HEK293 (cell line): ENCODE measurements around the gene MFAP1.

Experiments
- ZNF341 ChIP-seq: fragments of 450-650 bp; formaldehyde crosslinking; IDR thresholded peaks from 2 replicates; pipeline ENCODE4; 2016; ENCODE audit warnings: low read depth, missing biosample characterization, missing genetic modification characterization
- ZNF354C ChIP-seq: fragments of 450-650 bp; formaldehyde crosslinking; IDR thresholded peaks from 2 replicates; pipeline ENCODE4 v1.5.1; 2016; ENCODE audit warnings: missing biosample characterization, missing genetic modification characterization, low read depth, borderline replicate concordance
- ZNF391 ChIP-seq: fragments of 450-650 bp; formaldehyde crosslinking; IDR thresholded peaks from 2 replicates; pipeline ENCODE4 v1.5.1; 2016; ENCODE audit warnings: low read depth, missing biosample characterization, missing genetic modification characterization, borderline replicate concordance
- ZNF433 ChIP-seq: fragments of 450-650 bp; formaldehyde crosslinking; IDR thresholded peaks from 2 replicates; pipeline ENCODE4 v1.5.1; 2016; ENCODE audit warnings: missing biosample characterization, missing genetic modification characterization, low read depth

MFAP1 gene

DNA sequence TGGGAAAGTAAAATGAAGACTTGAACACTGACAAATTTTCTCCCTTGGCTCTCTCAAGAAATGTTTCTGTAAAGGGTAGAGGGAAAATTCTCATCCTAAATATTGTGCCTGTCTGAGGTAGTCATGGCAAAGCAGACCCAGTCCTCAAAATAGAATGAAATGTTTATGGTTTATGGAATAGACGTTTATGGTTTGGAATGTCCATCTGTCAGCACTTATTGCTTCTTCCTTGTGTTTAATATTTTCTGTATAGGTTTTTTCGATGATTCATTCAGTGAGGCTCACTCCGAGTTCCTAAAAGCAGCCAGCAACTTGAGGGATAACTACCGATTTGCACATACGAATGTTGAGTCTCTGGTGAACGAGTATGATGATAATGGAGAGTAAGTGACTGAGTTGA, 61.7 kb downstream of the MFAP1 start (continued):
- TF ChIP-seq ZNF391 (no peak), ZNF433 (tag by site-specific recombination) (no peak), ZNF354C (tag by site-specific recombination) (no peak), ZNF341 (tag by site-specific recombination) (no peak)
